Mucosa of descending colon (tissue), 3 donors: ENCODE results near the gene SPTBN4. TPM values are rescaled to one million over a fixed set of nuclear protein-coding genes. Genes with fewer than 3 reads are reported as not detected.
A peak's percentile ranks its signal among the peaks of the same experiment; 100 is the strongest.

Source experiments
- ATAC-seq: fragments of 200-7000 bp; cut with Tn5 transposase; one replicate; pipeline ENCODE4 v1.9.1; 2020; ENCODE audit warnings: mild to moderate bottlenecking, moderate library complexity
- DNase-seq, 3 donors: peaks; one replicate each; pipeline ENCODE4 v3.0.0-alpha.2; 2020
- H3K36me3 ChIP-seq: fragments of 200-600 bp; one replicate; pipeline ENCODE4 v1.8.0; 2021; ENCODE audit warnings: low read depth, mild to moderate bottlenecking
- H3K4me1 ChIP-seq: fragments of 200-600 bp; one replicate; pipeline ENCODE4 v1.8.0; 2021; ENCODE audit warnings: low read depth, mild to moderate bottlenecking
- H3K4me3 ChIP-seq: fragments of 200-600 bp; one replicate; pipeline ENCODE4 v1.8.0; 2021; ENCODE audit warnings: mild to moderate bottlenecking
- H3K9me3 ChIP-seq: fragments of 200-600 bp; one replicate; pipeline ENCODE4 v1.8.0; 2021; ENCODE audit warnings: mild to moderate bottlenecking
- intact Hi-C, 2 donors: fragments of 100-400 bp; cut with DNase I in 1 of 2; cut with micrococcal nuclease in 1 of 2; formaldehyde crosslinking; loops; one replicate each; pipeline versions ENCODE4 v1.11.0 to v1.11.1; 2022; cut with DNase I, micrococcal nuclease
- total RNA-seq, 3 donors: library from RNA; stranded (reverse); fragmentation: NEBNext Ultra II Directional in 2 of 3; extraction: Animal tissue kit (Norgen Biotek cat#: 25700) in 2 of 3; gene quantifications; one replicate each; pipeline versions ENCODE4 v1.2.1 to v1.2.4, GENCODE V29; 2021 to 2023
- TF ChIP-seq, protein P1 (sequence below): fragments of 200-600 bp; IDR thresholded peaks from one replicate; pipeline ENCODE4 v1.8.0; 2022; ENCODE audit warnings: antibody characterized with exemption, mild to moderate bottlenecking
- donor health status: DM: no; HTN: no; CAD: no; lungs with moderate emphysema.
- donor health status: DM: no; HTN: no; CAD: no.
- donor health status: DM: no; HTN: yes; CAD: no.

Gene SPTBN4
- total RNA-seq, 3 donors from 2014 or later: 0.29 to 4.1 (median 0.82) TPM

DNA sequence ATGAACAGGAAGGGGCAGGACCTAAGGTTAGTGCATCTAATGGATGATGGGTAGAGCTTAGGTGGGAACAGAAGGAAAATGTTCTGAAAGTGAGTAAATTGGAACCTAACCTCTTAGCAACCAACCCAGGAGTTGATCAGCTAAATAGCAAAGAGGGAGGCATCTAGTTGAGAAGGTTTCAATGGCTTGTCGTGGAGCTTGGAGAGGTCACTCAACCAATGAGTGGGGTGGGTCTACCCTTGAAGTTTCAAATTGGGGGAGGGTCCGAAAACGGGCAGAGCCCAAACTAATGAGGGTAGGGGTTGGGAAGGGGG, 104.2 kb downstream of the SPTBN4 start:
- no peak for DNase-seq
- no peak for ATAC-seq
- Histone ChIP-seq H3K9me3 (no peaks in the 10 kb centered on the region), H3K4me1 (peaks cover 10% of the 10 kb centered on the region), H3K36me3 (no peaks in the 10 kb centered on the region), H3K4me3 (no peak overlapping the region)
- intact Hi-C loops: no loop called here
- TF ChIP-seq, protein P1, sequence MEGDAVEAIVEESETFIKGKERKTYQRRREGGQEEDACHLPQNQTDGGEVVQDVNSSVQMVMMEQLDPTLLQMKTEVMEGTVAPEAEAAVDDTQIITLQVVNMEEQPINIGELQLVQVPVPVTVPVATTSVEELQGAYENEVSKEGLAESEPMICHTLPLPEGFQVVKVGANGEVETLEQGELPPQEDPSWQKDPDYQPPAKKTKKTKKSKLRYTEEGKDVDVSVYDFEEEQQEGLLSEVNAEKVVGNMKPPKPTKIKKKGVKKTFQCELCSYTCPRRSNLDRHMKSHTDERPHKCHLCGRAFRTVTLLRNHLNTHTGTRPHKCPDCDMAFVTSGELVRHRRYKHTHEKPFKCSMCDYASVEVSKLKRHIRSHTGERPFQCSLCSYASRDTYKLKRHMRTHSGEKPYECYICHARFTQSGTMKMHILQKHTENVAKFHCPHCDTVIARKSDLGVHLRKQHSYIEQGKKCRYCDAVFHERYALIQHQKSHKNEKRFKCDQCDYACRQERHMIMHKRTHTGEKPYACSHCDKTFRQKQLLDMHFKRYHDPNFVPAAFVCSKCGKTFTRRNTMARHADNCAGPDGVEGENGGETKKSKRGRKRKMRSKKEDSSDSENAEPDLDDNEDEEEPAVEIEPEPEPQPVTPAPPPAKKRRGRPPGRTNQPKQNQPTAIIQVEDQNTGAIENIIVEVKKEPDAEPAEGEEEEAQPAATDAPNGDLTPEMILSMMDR: no peak

DNA sequence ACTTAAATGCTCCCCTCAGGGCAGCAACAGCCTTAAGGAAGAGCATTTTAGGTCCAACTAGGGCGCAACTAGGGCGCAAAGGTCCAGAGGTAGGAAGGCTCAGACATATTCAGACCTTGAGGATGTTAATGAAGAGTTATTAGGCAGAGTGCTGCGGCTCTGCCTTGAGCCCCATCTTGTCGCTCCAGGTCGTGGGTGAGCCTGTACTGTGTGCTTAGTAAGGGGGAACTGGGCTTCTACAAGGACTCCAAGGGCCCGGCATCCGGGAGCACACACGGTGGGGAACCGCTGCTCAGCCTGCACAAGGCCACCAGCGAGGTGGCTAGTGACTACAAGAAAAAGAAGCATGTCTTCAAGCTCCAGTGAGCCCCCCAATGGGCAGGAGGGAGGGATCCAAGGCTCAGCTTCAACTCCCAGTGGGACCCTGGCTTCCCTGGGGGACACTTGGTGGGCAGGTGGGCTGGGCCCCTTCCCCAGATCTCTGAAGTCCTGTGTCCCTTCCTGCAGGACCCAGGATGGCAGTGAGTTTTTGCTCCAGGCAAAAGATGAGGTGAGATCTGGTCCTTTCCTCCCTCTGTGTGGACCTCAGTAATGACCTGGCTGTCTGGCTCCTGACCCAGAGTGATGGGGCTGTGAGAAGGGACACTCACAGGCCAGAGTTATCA, 105.2 kb downstream of the SPTBN4 start:
- ATAC-seq: no peak
- Histone ChIP-seq H3K36me3 (no peaks in the 10 kb centered on the region), H3K4me1 (peaks cover 10% of the 10 kb centered on the region), H3K9me3 (no peaks in the 10 kb centered on the region), H3K4me3 (no peak overlapping the region)
- no peak for DNase-seq
- TF ChIP-seq, protein P1: no peak
- intact Hi-C loops: no loop called here

DNA sequence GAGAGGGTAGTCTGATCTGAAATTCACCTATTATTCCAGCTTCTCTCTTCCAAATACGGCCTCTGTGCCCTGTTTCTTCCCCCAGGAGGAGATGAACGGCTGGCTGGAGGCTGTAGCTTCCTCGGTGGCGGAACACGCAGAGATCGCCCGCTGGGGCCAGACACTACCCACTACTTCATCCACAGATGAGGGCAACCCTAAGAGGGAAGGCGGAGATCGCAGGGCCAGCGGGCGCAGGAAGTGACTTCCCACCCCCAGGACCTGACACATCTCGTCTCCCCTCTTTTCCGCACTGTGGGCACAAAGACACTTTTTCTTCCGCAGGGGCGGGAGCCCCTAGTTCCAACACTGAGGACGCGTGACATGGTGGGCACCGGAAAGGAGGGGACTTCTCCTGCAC, 108.5 kb downstream of the SPTBN4 start:
- no peak for ATAC-seq
- no peak for DNase-seq
- intact Hi-C loops: no loop called here
- Histone ChIP-seq H3K4me1 (peaks cover 2% of the 10 kb centered on the region), H3K36me3 (no peaks in the 10 kb centered on the region), H3K9me3 (no peaks in the 10 kb centered on the region), H3K4me3 (no peak overlapping the region)
- TF ChIP-seq, protein P1: no peak

DNA sequence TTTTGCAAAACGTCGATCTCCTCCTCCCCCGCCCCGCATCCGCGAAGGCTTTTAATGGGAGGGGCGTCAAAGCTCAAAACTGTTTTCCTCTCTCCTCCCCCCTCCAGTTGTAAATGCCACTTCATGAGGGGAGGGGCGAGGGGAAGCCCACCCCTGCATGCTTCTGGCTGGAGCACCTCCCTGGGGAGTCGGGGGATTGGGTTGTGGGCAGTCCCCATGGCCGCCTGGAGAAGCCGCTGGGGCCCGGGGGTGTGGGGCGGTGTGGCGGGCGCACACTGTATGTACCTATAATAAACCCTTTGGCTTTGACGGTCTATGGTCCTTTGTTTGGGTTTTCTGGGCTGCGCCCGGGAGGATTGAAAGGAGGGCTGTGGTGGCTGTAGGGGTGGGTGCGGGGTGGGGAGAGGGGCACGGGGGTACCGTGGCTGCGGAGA, 109.4 kb downstream of the SPTBN4 start:
- peaks cover 2% of the 10 kb centered on the region for H3K4me1 ChIP-seq
- DNase-seq: peak; percentile 26 to 68 (median 55)
- intact Hi-C loops: no loop called here
- TF ChIP-seq, protein P1: no peak
- H3K36me3 ChIP-seq: no peaks in the 10 kb centered on the region
- peak; percentile 11 for ATAC-seq
- H3K9me3 ChIP-seq: no peaks in the 10 kb centered on the region
- peak overlapping the region; percentile 40 for H3K4me3 ChIP-seq

DNA sequence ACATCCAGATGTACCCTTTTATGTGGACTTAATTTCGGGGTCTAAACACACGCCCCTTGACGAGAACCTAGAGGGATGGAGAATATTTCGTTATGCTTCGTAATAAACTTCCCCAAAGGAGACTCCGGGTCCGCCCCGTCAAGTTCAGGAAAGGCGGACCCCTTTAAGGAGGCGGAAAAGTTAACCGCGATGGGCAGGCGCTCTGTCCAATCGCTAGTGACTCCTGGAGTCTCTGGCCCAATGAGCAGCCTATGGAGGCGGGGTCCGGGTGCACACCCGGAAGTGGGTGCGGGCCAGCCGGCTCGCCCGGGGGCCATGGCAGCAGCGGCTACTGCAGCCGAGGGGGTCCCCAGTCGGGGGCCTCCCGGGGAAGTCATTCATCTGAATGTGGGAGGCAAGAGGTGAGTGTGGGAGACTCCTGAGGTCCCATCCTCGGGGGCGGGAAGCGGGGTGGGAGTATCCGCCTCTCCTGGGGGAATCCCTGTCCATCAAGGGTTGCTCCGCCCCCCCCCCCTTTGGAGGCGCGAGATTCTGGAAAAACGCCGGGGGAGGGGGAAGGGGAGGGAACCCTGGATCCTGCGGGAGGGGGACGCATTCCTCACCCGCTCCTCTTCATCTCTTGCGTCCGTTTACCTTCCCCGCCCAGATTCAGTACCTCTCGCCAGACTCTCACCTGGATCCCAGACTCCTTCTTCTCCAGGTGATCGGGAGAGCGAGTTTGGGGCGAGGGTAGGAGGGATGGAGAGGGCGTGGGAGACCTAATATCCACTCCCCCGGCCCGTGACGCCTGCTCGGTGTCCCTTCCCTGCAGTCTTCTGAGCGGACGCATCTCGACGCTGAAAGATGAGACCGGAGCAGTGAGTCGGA, 110.0 kb downstream of the SPTBN4 start, which contains the start of gene SHKBP1:
Gene SHKBP1, plus strand, starts transcription at position 289 of the 867 bp plus-strand sequence. Its CDS starts 27 bp downstream, at position 316.
- peak within 1 kb of the TSS; percentile 40 for H3K4me3 ChIP-seq
- H3K9me3 ChIP-seq: no peaks in the 10 kb centered on the region
- DNase-seq: peak; percentile 96 to 97 (median 96)
- peaks cover 2% of the 10 kb centered on the region for H3K4me1 ChIP-seq
- H3K36me3 ChIP-seq: no peaks in the 10 kb centered on the region
- peak; percentile 100 for ATAC-seq
- intact Hi-C loops: no loop called here
- TF ChIP-seq, protein P1: no peak
